Nephron (organoid): ENCODE results near the gene PGBD2.
A peak's percentile ranks its signal among the peaks of the same experiment; 100 is the strongest.

Source experiments
- H3K27ac Mint-ChIP-seq, 3 experiments: 2 replicates each; pipeline ENCODE4 v1.8.0; 2020; ENCODE audit warnings: mixed read lengths in 3 of 3, mild to moderate bottlenecking in 2 of 3, moderate library complexity in 1 of 3
- H3K27me3 Mint-ChIP-seq: 2 replicates; pipeline ENCODE4 v1.8.0; 2021; ENCODE audit warnings: low read depth, mild to moderate bottlenecking, moderate library complexity, mixed read lengths
- H3K36me3 Mint-ChIP-seq: 2 replicates; pipeline ENCODE4 v1.8.0; 2020; ENCODE audit warnings: low read depth, mixed read lengths
- H3K4me1 Mint-ChIP-seq: 2 replicates; pipeline ENCODE4 v1.8.0; 2020; ENCODE audit warnings: mixed read lengths
- H3K4me3 Mint-ChIP-seq, 3 experiments: 2 replicates each; pipeline ENCODE4 v1.8.0; 2020; ENCODE audit warnings: mild to moderate bottlenecking in 3 of 3, mixed read lengths in 3 of 3, moderate library complexity in 2 of 3
- H3K9me3 Mint-ChIP-seq: 2 replicates; pipeline ENCODE4 v1.8.0; 2020; ENCODE audit warnings: mixed read lengths
- CTCF ChIP-seq, 3 experiments: fragments of 200-600 bp; sonication (generic); IDR thresholded peaks; one replicate each; pipeline ENCODE4 v1.5.0; 2021; ENCODE audit warnings: antibody characterized with exemption in 3 of 3; ENCODE audit not compliant: unreplicated experiment in 3 of 3

PGBD2 gene

GRCh38 chr1:248906009-248906752 lies at the start of gene PGBD2:
Gene PGBD2 (plus strand): TSS chr1:248906235. CDS start chr1:248913863, 7,628 bp downstream.
- Mint-ChIP-seq H3K27me3 (no peaks in the 10 kb centered on the region), H3K9me3 (no peaks in the 10 kb centered on the region), H3K36me3 (peaks cover 25% of the 10 kb centered on the region), H3K4me1 (peaks cover 32% of the 10 kb centered on the region), H3K27ac (peak within 1 kb of the TSS; percentile 97 to 100 (median 99)), H3K4me3 (peak within 1 kb of the TSS; percentile 95 to 99 (median 99))
- peak; percentile 67 to 80 (median 74) for TF ChIP-seq CTCF (IDR thresholded peaks at IDR 0.05; ENCODE audit: unreplicated experiment in 3 of 3)

GRCh38 chr1:248857201-248857600 lies 48.8 kb upstream of the PGBD2 start:
- peaks cover 14% of the 10 kb centered on the region for H3K36me3 Mint-ChIP-seq
- TF ChIP-seq CTCF (IDR thresholded peaks at IDR 0.05; ENCODE audit: unreplicated experiment in 3 of 3): no peak
- no peaks in the 10 kb centered on the region for H3K9me3 Mint-ChIP-seq

GRCh38 chr1:248857749-248858095 lies 48.3 kb upstream of the PGBD2 start:
- Mint-ChIP-seq H3K36me3 (peaks cover 14% of the 10 kb centered on the region), H3K4me1 (peaks cover 18% of the 10 kb centered on the region), H3K27me3 (peaks cover 4% of the 10 kb centered on the region), H3K4me3 (peak overlapping the region; percentile 89 to 95 (median 94)), H3K9me3 (no peaks in the 10 kb centered on the region), H3K27ac (peak overlapping the region; percentile 89 to 97 (median 97))
- no peak for TF ChIP-seq CTCF (IDR thresholded peaks at IDR 0.05; ENCODE audit: unreplicated experiment in 3 of 3)

More at GRCh38 chr1:248857201-248857600, 48.8 kb upstream of the PGBD2 start:
- Mint-ChIP-seq H3K4me1 (peaks cover 14% of the 10 kb centered on the region), H3K4me3 (peak overlapping the region; percentile 89 to 95 (median 94)), H3K27ac (peak overlapping the region in 1 of 3 experiments; percentile 97), H3K27me3 (no peaks in the 10 kb centered on the region)

- H3K27ac Mint-ChIP-seq: peak overlapping the region; percentile 89 to 97 (median 97)
- peaks cover 14% of the 10 kb centered on the region for H3K36me3 Mint-ChIP-seq
- H3K4me1 Mint-ChIP-seq: peaks cover 20% of the 10 kb centered on the region
- TF ChIP-seq CTCF (IDR thresholded peaks at IDR 0.05; ENCODE audit: unreplicated experiment in 3 of 3): peak in 1 of 3 experiments; percentile 47
- peaks cover 7% of the 10 kb centered on the region for H3K27me3 Mint-ChIP-seq
- no peaks in the 10 kb centered on the region for H3K9me3 Mint-ChIP-seq
- peak overlapping the region; percentile 89 to 95 (median 94) for H3K4me3 Mint-ChIP-seq
These were observed 47.7 kb upstream of the PGBD2 start for GRCh38 chr1:248858096-248858890.

- Mint-ChIP-seq H3K4me3 (peak within 1 kb of the TSS; percentile 89 to 95 (median 94)), H3K9me3 (no peaks in the 10 kb centered on the region), H3K4me1 (peaks cover 26% of the 10 kb centered on the region), H3K27ac (peak within 1 kb of the TSS; percentile 89 to 97 (median 97)), H3K27me3 (peaks cover 7% of the 10 kb centered on the region), H3K36me3 (peaks cover 10% of the 10 kb centered on the region)
- no peak for TF ChIP-seq CTCF (IDR thresholded peaks at IDR 0.05; ENCODE audit: unreplicated experiment in 3 of 3)
These were observed 46.8 kb upstream of the PGBD2 start, which contains the start of gene ZNF692 for GRCh38 chr1:248858891-248859889. Gene ZNF692 (minus strand): TSS chr1:248859085. CDS start chr1:248858309, 776 bp downstream.
